ENCODE measurements around the gene EGFL8.

The EGFL8 gene

DNA sequence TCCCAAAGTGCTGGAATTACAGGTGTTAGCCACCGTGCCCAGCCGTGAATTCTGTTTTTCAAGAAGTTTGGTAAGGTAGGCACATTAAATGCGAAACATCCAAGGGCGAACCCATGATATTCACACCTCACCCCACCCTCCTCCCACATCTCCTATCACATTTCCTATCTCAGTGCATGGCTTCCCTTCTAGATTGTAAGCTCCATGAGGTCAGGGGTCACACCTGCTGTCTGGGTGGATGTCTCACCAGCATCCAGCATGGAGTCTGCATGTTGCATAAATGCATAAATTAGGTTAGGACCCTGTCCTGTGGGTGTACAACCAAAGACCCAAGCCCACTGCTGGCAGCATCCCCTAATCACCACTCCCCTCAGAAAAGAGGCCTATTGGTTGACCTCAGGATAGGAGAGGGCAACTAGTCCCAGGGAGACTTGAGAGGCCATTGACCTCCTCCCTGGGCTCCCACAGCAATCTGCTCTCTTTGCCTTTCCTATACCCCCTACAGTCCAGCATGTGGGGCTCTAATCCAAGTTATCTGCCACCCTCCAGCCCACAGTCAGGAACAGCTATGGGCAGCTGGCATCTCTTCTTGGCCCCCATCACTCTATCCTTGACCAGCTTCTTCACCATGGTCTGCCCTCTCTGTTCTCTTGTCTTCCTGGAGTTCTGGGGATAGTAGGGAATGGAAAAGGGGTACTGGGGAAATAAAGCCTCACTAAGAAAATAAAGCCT lies 16.8 kb upstream of the EGFL8 start:
- no peak for DNase-seq

- DNase-seq, result no peak
Observed at GRCh38 chr6:32148289-32149091, 15.9 kb upstream of the EGFL8 start.

DNA sequence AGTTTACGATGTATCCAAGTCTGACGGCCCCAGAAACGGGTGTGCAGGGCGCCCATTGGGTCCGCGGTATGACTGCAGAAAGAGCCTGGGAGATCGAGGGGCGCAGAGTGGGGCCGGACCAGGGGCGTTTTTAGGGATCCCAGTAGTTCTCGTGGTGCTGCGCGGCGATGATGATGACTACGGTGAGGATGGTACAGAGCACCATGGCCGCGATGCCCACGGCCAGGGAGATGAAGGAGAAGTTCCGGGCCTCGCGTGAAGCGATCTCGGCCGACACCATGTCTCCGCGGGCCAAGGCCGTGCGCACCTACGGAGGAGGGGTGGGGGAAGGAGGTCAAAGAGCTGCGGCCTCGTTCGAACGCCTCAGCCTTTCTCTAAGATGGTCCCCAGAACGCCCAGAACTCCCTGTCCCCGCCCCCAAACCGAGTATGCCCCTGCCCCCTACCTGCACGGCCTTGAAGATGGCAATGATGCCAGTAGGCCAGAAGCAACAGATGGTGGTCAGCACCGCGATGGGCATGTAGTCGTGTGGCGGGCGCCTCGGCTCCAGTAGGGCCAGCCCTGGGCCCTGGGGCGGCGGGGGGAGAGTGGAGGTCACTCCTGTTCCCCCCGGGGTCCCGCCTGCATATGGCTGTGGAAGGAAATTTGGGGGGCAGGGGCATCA lies 15.2 kb upstream of the EGFL8 start:
- DNase-seq, result no peak

GRCh38 chr6:32149932-32150870 lies 14.2 kb upstream of the EGFL8 start:
- DNase-seq, result no peak

DNA sequence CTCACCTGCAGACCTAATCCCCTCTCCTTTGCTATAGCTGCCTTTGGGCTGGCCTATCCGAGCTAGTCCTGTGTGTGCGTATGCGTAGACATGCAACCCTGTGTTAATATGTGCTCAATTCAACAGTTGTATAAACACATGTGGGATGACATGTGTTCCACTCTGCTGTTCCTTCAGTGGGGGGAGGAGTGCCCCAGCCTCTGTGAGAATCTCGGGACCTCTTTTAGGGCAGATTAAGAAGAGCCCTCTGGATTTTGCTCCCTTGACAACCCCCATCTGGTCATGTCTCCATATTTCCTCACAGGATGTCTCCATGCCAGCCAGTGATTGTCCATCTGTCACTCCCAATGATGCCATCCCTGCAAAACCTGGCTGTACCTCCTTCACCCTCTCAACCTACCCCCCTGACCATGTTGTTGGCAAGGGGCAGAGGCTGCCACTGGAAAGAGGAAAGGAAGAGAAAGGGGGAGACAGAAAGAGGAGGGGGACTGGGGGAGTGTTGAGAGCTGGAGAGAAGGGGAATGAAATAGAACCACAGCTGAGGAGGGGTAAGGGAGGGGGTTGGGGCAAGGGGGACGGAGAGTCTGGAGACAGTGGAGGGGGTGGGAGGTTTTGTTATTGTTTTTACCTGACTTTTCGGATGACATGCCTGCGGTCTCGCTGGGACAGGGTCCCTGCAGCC lies 13.1 kb upstream of the EGFL8 start:
- no peak for DNase-seq

DNA sequence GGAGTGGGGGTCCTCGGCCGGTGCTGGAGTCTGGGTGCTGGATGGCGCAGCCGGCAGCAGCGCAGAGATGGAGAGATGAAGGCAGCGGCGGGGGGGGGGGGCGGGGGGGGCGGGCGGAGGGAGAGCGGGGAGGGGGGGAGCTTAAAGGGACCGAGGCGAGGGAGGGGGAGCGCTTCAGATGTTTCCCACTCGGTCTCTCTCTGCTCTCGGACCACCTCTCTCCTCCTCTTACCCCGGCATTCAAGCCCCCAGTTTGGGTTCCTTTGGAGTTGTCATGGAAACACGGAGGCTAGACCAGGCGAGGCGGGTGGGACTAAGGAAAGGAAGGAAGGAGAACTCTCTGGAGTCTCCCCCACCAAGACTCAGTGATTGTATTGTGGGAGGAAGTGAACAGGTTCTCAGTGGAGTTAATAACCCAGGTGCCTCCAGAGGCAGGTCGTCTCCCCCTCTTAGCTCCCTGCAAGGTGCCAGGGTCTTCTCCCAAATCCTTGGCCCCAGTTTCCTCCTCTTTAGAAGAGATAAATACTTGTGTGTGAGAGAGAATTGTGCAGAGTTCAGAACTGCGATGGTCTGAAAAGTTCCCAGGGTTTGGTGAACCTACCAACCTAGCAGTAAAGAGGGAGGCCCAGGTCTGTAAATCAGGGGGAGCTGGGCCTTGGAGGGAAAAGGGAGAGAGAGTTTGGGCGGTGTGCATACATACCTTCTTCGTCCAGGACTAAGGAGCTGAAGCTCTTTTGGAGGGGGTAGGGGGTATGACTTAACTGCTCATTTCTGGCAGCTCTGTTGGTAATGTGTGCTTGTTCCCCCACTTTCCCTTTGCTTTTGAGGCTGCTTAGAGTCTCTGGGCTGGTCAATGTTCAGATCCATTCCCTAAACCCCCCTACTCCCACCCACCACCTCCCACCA lies 12.3 kb upstream of the EGFL8 start, which contains the start of gene PRRT1:
Gene PRRT1 (minus strand): TSS at position 77 of the 906 bp plus-strand sequence. CDS start 112 bp downstream, outside the sequence.
- DNase-seq, result no peak

GRCh38 chr6:32152769-32153563 lies 11.4 kb upstream of the EGFL8 start:
- DNase-seq, result no peak

GRCh38 chr6:32153564-32154513 lies 10.6 kb upstream of the EGFL8 start, which contains the start of gene PPT2:
Gene PPT2 (plus strand): TSS chr6:32154141. CDS start chr6:32154595, 454 bp downstream.
- DNase-seq, result no peak

GRCh38 chr6:32154514-32155161 lies 9.8 kb upstream of the EGFL8 start:
- no peak for DNase-seq

DNA sequence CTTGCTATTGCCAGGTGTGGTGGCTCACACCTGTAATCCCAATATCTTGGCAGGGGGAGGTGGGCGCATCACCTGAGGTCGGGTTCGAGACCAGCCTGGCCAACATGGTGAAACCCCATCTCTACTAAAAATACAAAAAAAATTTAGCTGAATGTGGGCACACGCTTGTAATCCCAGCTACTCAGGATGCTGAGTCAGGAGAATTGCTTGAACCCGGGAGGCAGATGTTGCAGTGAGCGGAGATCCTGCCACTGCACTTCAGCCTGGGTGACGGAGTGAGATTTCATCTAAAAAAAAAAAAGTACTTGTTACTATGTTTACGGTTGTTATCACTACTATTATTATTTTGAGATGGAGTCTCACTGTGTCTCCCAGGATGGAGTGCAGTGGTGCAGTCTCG lies 7.5 kb upstream of the EGFL8 start:
- no peak for DNase-seq

- DNase-seq, result no peak
Observed at GRCh38 chr6:32158052-32158451, 6.3 kb upstream of the EGFL8 start.

DNA sequence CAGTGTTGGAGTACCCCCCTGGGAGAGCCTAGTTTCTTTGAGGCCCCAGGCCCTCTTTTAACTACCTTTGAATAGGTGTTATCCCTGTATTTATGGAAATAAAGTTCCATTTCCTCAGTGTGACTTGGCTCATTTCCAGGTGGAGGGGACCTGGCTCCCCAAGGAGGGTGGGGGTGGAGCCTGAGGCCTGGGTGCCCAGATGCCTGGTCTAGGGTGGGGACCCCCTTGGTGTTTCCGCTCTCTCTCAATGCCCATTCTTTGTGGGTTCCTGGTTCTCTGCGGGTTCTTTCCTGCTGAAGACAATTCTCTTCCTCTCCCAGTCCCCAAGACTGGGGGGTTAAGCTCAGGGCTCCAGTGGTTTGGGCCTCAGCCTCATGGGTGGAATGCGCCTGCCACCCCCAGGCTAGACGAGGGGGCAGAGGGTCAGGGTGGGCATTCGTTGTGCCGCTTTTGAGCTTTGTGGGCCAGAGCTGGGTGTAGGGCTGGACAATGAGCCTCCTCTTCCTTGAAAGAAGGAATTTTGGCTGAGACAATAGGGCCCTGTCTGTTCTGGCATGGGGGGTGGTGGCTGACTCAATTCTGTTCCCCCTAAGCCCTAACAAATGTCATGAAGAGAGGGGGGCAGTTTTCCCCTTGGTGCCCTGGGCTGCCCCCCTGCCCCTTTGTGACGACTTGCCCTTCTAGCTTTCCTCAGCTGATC lies 686 bp upstream of the EGFL8 start:
- DNase-seq, result no peak

- no peak for DNase-seq
Observed at GRCh38 chr6:32166411-32167061, 2.1 kb downstream of the EGFL8 start.

DNA sequence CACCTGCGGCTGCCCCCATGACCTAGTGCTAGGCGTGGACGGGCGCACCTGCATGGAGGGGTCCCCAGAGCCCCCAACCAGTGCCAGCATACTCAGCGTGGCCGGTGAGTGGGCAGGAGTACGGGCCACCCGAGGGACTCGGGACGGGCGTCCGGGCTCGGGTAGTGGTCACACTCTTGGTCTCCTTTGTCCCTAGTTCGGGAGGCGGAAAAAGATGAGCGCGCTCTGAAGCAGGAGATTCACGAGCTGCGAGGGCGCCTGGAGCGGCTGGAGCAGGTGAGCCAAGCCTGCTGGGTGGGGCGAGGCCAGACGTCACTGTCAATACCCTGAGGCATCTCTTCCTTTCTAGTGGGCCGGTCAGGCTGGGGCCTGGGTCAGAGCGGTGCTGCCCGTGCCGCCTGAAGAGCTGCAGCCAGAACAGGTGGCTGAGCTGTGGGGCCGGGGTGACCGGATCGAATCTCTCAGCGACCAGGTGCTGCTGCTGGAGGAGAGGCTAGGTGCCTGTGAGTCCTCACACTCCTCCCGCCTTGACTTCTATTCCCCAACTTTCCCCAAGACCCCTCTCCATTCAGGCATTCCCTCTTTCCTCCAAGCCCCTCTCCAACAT lies 2.9 kb downstream of the EGFL8 start:
- DNase-seq, result no peak

GRCh38 chr6:32167761-32168262 lies 3.4 kb downstream of the EGFL8 start:
- DNase-seq, result no peak

- DNase-seq, result no peak
Observed at GRCh38 chr6:32168350-32168749, 4.0 kb downstream of the EGFL8 start.

All from NCI-H187 treated with DMSO at 0.1 percent for 48 hours (cell line).